Activated CD4-positive, alpha-beta T cell treated with anti-CD3 and anti-CD28 coated beads, Interleukin-10, Interleukin-2, amounts not matched to agents 100 ng/mL and 50 ng/mL, durations not matched to agents 16 hours and 8 hours (primary cell): ENCODE results near the gene SWT1.
"Not testable (repeated sequence)": the region's sequence is repeated elsewhere in the genome, so short reads cannot be mapped to it uniquely, and the experiment has no call there.

Experiments
- DNase-seq: peaks from one replicate; pipeline ENCODE4 v3.0.0-alpha.2; 2020

The SWT1 gene

DNA sequence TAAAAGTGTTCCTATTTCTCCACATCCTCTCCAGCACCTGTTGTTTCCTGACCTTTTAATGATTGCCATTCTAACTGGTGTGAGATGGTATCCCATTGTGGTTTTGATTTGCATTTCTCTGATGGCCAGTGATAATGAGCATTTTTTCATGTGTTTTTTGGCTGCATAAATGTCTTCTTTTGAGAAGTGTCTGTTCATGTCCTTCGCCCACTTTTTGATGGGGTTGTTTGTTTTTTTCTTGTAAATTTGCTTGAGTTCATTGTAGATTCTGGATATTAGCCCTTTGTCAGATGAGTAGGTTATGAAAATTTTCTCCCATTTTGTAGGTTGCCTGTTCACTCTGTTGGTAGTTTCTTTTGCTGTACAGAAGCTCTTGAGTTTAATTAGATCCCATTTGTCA is 95.4 kb downstream of the SWT1 start:
- not testable (repeated sequence) for DNase-seq

- DNase-seq = not testable (repeated sequence)
These were observed 98.6 kb downstream of the SWT1 start for GRCh38 chr1:185255595-185255994.

GRCh38 chr1:185257116-185257949 is 100.4 kb downstream of the SWT1 start:
- DNase-seq = not testable (repeated sequence)

- DNase-seq = no peak
These were observed 100.9 kb downstream of the SWT1 start for GRCh38 chr1:185257950-185258208.

GRCh38 chr1:185258676-185259075 is 101.7 kb downstream of the SWT1 start:
- no peak for DNase-seq

DNA sequence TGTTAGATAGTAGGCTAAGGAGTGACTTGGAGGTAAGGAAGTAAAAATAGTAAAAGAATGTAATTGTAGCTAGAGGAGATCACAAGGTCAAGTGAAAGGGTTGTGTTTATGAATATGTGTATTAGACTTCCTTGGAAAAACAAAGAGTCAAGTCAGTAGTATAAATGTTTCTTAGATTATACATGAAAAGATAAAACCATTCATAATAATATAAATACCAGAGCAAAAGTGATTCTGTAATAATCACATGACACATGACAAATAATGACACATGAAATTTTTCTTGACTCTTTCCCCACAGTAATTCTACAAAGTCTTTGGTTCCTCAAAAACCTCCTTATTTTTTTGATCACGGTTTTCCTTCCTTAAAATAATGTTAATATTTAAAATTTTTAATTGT is 103.6 kb downstream of the SWT1 start:
- no peak for DNase-seq

- DNase-seq = no peak
These were observed 105.2 kb downstream of the SWT1 start for GRCh38 chr1:185262151-185262550.

GRCh38 chr1:185263292-185263691 is 106.3 kb downstream of the SWT1 start:
- no peak for DNase-seq

GRCh38 chr1:185263780-185264179 is 106.8 kb downstream of the SWT1 start:
- DNase-seq = no peak

GRCh38 chr1:185265314-185265713 is 108.3 kb downstream of the SWT1 start:
- DNase-seq = no peak

DNA sequence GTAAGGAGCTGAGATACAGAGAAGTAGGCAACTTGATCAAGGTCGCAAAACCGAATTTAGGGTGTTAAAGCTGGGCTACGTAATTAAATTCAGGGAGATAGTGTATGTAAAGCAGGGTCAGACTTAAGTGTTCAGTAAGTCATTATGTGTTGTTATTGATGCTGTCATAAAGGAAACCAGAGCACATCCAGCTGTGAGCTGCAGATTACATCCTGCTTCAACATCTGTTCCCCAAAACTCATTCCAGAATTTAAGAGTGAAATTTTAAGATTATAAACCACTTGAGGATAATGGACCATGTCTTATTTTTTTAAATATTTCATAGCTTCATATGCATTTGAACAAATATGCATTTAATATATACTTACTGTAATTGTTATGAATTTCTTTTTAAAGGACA is 110.3 kb downstream of the SWT1 start:
- no peak for DNase-seq

DNA sequence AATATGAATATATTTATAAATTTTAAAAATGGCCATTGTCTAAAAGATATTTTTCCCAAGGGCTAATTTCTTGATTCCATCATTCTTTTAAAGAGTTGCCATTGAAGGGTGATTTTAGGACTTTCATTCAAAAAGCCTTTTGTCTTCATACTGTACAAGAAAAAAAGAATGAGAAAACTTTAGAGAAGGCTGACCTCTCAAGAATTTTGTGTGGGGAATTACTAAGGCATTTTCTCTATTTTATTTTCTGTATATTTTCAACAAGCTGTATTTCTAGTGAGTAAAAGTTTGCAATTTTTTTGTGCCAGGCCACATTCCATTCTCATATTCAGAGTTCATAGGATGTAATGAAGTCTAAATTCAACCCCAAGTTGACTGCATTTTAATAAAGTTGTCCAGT is 110.7 kb downstream of the SWT1 start:
- DNase-seq = no peak

DNA sequence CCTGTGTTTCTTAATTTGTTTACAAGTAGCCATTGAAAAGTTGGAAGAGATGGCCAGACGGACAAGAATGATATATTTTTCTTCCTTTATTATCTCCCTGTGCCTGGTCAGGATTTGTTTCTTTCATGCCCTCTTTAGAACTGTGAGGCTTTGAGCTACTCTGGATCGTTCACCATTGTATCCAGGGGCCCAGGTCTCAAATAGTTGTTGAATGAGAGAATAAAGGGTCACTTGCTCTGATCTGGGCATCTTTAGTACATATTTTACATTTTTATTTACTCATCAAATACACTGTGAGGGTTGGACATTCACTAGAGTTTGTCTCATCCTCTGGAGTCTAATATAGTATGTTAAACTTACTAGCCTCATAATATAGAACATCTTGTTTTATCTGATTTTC is 111.4 kb downstream of the SWT1 start:
- no peak for DNase-seq

GRCh38 chr1:185271921-185272320 is 115.0 kb downstream of the SWT1 start:
- no peak for DNase-seq

DNA sequence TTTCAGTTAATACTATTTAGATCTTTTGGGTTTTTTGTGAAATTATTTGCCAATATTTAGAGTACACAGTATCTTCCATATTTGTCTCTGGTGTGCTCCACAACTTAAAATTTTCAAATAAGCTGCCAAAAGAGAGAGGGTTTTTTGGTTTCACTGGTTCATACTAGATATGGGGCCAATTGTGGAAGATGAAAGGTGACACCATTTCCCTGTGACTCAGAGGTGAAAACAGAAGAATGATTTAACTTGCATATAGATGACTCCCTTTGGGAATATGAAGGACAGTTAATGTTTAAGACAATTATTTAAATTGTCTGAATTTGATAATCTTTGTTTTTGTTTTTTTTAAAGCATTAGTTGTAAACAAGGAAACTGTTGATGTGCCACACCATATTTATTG is 122.6 kb downstream of the SWT1 start:
- DNase-seq = no peak

DNA sequence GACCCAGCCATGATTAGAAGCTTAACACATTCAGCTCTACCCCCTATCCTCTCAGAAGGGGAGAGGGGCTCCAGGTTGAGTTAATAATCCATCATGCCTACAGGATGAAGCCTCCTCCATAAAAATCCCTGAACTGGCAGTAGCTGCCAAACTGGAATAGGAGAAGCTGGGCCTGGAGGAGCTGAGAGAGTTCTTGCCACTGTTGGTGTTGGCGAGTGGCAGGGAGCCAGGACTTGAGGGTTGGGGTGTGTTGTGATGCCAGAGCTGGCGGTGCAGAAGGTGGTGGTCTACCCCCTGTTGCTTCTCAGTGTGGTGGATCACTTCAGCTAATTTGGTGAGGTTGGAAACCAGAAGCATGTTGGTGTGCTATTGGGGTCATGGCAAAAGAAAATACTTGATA is 123.6 kb downstream of the SWT1 start:
- DNase-seq = no peak

DNA sequence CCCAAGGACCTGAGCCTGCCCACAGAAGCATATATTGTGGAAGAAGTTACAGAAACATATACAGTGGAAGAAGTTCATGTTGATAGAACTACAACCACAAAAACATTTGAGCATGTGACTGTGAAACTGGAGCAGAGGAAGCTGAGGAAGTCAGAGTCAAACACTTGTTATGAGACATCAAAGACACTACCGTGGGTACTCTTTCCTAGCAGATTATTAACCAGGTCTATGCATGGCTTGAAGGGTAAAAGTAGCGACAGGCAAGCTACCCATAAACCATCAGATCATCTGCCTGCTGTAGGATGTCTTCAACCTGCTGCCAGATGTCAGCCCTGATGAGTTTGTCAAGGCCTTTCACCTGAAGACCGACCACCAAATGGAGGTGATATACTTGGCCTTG is 124.3 kb downstream of the SWT1 start:
- peak; percentile 34 for DNase-seq

DNA sequence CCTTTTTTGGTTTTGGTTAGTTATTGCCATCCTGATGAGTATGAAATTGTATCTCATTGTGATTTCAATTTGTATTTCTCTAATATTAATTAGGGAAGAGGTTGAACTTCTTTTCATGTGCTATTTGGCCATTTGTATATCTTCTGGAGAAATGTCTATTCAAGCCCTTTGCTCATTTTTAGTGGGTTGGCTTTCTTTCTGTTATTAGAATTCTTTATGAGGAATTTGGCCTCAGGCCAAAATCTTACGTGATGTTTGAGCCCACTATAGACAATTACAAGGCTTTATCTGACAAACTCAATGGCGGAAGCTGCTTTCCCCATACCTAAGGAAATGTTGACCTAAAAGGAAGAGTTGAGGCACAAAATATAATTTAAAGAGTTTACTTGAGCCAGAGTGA is 127.1 kb downstream of the SWT1 start:
- DNase-seq = no peak

DNA sequence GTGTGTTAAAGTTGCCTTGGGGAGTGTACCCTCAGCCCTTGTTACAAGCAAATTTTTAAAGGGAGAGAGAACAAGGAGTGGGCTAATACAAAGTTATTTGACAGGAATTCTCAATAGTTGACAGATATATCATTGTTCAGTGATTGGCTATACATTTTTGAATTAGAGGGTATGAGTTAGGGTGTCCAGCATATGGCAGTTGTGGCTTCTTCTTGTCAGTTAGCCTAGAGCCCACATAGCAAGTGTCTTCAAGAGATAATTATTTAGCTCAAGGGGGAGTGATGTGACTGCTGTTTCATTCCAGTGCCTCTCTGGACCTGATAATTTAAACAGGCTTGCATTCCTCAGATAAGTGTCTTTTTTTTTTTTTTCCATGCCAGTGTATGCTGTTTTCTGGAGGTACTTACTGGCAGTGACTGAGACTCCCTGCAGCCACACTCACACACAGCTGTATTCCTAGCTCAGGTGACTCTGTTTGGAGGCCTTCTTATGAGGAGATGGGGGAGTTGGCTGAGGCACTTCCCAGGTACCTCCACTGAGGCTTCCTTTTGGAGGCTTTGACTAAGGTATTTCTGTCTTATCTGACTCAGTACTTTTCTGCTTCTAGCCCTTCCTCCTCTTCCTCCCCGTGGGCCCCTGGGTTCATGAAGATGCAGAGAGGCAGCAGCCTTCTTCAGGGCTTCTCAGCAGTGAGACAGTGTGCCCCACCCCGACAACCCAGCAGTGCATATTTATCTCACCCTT is 127.7 kb downstream of the SWT1 start:
- no peak for DNase-seq

DNA sequence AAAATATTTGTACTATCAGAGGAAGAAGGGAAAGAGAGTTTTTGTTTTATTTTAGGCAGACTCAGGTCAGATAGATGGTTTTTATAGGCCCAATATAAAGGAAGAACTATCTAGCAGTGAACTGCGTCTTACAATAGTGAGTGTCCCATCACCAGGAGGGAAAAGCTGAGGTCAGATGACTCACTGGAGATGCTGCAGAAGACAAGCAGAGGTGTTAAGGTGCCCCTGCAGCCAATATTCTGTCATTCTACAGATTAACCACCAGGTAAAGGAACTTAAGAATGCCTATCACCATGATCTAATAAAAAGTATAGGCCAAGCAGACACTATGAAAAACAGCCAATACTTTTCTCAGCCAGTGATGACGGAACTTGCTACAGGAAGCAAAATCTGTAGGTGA is 130.5 kb downstream of the SWT1 start:
- DNase-seq = no peak

- DNase-seq = no peak
These were observed 131.5 kb downstream of the SWT1 start for GRCh38 chr1:185288435-185288834.

- DNase-seq = no peak
These were observed 132.9 kb downstream of the SWT1 start for GRCh38 chr1:185289880-185290279.

DNA sequence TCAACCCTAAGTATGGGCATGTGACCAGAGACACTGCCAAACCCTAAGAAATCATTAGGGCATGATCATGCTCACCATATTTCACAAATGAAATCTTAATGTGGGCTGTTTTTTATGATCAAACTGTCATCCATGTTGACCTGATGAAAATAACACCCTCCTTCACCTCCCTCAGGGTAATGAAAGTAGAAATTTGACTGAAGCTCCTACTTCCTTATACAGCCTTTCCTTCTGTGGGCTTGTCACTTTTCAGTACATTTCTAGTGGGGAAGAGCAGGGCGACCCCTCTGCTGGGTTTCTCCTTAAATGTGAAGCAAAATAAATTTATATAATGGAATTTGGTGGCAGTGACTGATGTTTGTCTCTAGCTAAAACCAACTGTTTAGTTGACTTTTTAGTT is 134.2 kb downstream of the SWT1 start:
- no peak for DNase-seq

GRCh38 chr1:185291652-185292051 is 134.7 kb downstream of the SWT1 start:
- DNase-seq = no peak

DNA sequence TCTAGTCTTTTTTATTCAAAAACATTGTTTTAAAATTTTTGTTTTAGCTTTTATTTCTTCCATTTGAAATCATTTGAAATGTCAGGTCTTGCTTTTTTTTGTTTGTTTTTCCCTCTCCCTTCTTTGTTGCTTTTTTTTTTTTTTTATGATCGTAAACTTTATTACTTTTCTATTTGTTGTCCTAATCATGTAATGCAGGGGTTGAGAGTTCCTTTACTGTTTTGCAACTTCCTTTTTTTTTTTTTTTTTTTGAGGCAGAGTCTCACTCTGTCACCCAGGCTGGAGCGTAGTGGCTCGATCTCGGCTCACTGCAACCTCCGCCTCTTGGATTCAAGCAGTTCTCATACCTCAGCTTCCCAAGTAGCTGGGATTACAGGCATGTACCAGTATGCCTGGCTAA is 135.3 kb downstream of the SWT1 start:
- no peak for DNase-seq
